Esophagus muscularis mucosa (tissue), 4 donors: ENCODE data around the gene NLGN4Y. TPM values are rescaled to one million over a fixed set of nuclear protein-coding genes. Genes with fewer than 3 reads are reported as not detected.

Experiments used
- DNase-seq: peaks from one replicate; pipeline ENCODE4 v3.0.0-alpha.2; 2017; ENCODE audit errors: extremely low spot score
- H3K27ac ChIP-seq, 4 donors: fragments of 200-600 bp; sonication (generic); replicated peaks in 1 of 4; 1 replicate in 3 of 4; 2 replicates in 1 of 4; pipeline ENCODE4 v1.5.1; 2016 to 2019; ENCODE audit warnings: mild to moderate bottlenecking in 1 of 4
- H3K27me3 ChIP-seq, 4 donors: fragments of 200-600 bp; sonication (generic); one replicate each; pipeline versions ENCODE4 v1.5.1 to v1.6.0; 2016 to 2019
- H3K36me3 ChIP-seq, 4 donors: fragments of 200-600 bp; sonication (generic); one replicate each; pipeline ENCODE4 v1.5.1; 2016 to 2019
- H3K4me1 ChIP-seq, 4 donors: fragments of 200-600 bp; sonication (generic); one replicate each; pipeline ENCODE4 v1.5.1; 2016 to 2019
- H3K4me3 ChIP-seq, 4 donors: fragments of 200-600 bp; sonication (generic); 1 replicate in 2 of 4; 2 replicates in 2 of 4; pipeline ENCODE4 v1.5.1; 2016 to 2019; ENCODE audit warnings: mild to moderate bottlenecking in 4 of 4, moderate library complexity in 1 of 4
- H3K9me3 ChIP-seq, 4 donors: fragments of 200-600 bp; sonication (generic); 1 replicate in 3 of 4; 2 replicates in 1 of 4; pipeline ENCODE4 v1.5.1; 2016 to 2019
- EP300 ChIP-seq: sonication (generic); formaldehyde crosslinking; IDR thresholded peaks from one replicate; pipeline ENCODE4 v1.6.1; 2017; ENCODE audit warnings: antibody characterized with exemption
- POLR2A ChIP-seq: fragments of 450-650 bp; IDR thresholded peaks from one replicate; pipeline ENCODE4 v1.6.1; 2017; ENCODE audit warnings: antibody characterized with exemption, moderate library complexity, mild to moderate bottlenecking, low read depth
- POLR2AphosphoS5 ChIP-seq, 2 donors: sonication (generic); formaldehyde crosslinking; IDR thresholded peaks; one replicate each; pipeline ENCODE4 v1.6.1; 2017; ENCODE audit warnings: antibody characterized with exemption in 2 of 2
- WGBS: methylation state at CpG from one replicate; pipeline ENCODE4 v1.1.5; 2018; 5-methylcytosine and 5-hydroxymethylcytosine counted together
- intact Hi-C: fragments of 100-400 bp; cut with DNase I; formaldehyde crosslinking; loops from one replicate; pipeline ENCODE4 v1.15.1; 2023
- total RNA-seq, 4 donors: library from RNA; depleted of rRNA; stranded (reverse); fragments of >200 nt; gene quantifications; one replicate each; pipeline versions ENCODE4 v1.1.0 to v1.2.1, GENCODE V29; 2016
- TF ChIP-seq, protein P1 (sequence below), 3 experiments: fragments of 200-600 bp in 2 of 3; fragments of 450-650 bp in 1 of 3; sonication (generic) in 2 of 3; IDR thresholded peaks; one replicate each; pipeline ENCODE4 v1.5.1; 2017 to 2019; ENCODE audit warnings: antibody characterized with exemption in 3 of 3, mild to moderate bottlenecking in 2 of 3, moderate library complexity in 1 of 3

NLGN4Y gene
- 10 to 100 TPM in 2 of 4 donors, under 1 TPM in 1, not detected in 1; 0.06 to 24.5 (median 20.9) TPM for total RNA-seq

DNA sequence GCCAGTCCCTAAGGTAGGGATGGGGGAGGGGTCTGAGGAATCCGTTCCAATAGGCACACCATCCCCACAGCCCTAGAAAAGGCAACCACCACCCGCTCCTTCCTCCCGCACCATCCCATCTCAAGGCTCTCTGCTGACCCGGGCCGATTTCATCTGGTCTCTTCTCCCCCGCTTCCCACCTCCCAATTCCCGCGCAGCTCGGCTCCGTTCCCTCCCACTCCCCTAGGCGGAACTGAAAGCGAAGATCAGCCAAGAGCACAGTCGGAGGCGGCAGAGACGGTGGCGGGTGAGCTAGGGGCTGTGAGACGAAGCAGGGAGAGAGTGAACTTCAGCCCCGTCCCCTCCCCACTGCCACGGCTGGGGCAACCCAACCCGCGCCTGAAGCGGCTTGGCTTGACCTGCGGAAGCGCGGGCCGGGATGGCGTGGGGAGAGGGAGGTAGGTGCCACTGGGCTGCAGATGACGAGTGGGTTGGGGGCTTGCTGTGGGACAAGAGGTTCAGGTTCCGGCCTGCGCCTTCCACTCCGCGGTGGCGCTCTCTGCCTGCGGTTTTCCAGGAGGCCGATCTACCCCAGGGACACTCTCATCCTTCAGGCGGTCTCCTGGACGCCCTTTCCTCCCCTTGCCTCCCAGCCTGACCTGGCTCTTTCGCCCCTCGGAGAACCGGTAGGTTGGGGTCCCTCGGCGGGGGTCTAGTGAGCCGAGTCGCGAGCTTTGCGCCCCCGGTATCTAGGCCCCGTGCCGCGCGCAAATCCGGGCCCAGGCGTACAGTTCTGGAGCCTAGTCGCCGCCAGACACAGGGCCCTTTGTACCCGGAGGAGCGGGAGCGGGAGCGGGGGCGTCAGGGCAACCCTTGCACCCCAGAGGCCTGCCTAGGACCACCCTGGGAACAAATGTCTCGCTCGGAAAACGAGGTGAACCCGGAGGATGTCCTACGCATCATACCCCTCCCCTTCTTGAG is at the start of gene NLGN4Y:
Gene NLGN4Y, plus strand, starts transcription at position 258 of the 960 bp plus-strand sequence. CDS start 97,591 bp downstream, outside the sequence.
- Histone ChIP-seq H3K9me3 (no peaks in the 10 kb centered on the region), H3K27ac (peak within 1 kb of the TSS in 2 of 4 donors; percentile 72 to 77), H3K4me3 (peak within 1 kb of the TSS in 2 of 4 donors; percentile 56 to 62), H3K4me1 (peaks cover 0 to 21% (median 4%) of the 10 kb centered on the region in 4 donors), H3K27me3 (no peaks in the 10 kb centered on the region), H3K36me3 (no peaks in the 10 kb centered on the region)
- no CpG with 5 or more reads among the region's 65 CpGs for WGBS
- TF ChIP-seq POLR2A, result no peak
- no peak for TF ChIP-seq EP300
- TF ChIP-seq, protein P1, sequence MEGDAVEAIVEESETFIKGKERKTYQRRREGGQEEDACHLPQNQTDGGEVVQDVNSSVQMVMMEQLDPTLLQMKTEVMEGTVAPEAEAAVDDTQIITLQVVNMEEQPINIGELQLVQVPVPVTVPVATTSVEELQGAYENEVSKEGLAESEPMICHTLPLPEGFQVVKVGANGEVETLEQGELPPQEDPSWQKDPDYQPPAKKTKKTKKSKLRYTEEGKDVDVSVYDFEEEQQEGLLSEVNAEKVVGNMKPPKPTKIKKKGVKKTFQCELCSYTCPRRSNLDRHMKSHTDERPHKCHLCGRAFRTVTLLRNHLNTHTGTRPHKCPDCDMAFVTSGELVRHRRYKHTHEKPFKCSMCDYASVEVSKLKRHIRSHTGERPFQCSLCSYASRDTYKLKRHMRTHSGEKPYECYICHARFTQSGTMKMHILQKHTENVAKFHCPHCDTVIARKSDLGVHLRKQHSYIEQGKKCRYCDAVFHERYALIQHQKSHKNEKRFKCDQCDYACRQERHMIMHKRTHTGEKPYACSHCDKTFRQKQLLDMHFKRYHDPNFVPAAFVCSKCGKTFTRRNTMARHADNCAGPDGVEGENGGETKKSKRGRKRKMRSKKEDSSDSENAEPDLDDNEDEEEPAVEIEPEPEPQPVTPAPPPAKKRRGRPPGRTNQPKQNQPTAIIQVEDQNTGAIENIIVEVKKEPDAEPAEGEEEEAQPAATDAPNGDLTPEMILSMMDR (IDR thresholded peaks at IDR 0.05), result no peak
- no peak for TF ChIP-seq POLR2AphosphoS5 (IDR thresholded peaks at IDR 0.05)
- no peak for DNase-seq
- intact Hi-C loops, result no loop called here

DNA sequence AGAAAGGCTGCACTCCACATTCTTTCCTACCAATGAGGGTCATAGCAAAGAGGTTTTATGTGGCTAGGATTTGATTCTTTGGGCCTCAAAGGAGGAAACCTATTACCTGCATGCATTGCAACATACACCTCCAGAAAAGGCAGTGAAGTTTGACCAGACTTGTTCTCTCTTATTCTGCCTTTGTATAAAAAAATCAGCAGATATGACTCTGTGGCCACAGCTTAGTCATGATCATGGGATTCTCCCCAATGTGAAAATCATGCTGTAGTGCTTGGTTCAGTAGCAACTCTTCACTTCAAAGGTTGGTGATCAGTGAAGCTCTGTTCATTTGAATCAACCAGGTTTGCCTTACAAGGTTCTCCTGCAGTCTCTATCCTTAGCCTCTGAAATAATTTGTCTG is 38.4 kb upstream of the NLGN4Y start:
- no peaks in the 10 kb centered on the region for H3K9me3 ChIP-seq
- H3K4me3 ChIP-seq, result no peak overlapping the region
- intact Hi-C loops, result no loop called here
- TF ChIP-seq POLR2A (no peak), POLR2AphosphoS5 (IDR thresholded peaks at IDR 0.05) (no peak), EP300 (no peak)
- TF ChIP-seq, protein P1 (IDR thresholded peaks at IDR 0.05), result no peak
- H3K27me3 ChIP-seq, result no peaks in the 10 kb centered on the region
- no peak overlapping the region for H3K27ac ChIP-seq
- no peak for DNase-seq
- H3K4me1 ChIP-seq, result no peaks in the 10 kb centered on the region
- H3K36me3 ChIP-seq, result no peaks in the 10 kb centered on the region

- no peak overlapping the region for H3K4me3 ChIP-seq
- no peak for DNase-seq
- no peaks in the 10 kb centered on the region for H3K9me3 ChIP-seq
- H3K27me3 ChIP-seq, result no peaks in the 10 kb centered on the region
- no peak overlapping the region for H3K27ac ChIP-seq
- no peaks in the 10 kb centered on the region for H3K36me3 ChIP-seq
- WGBS, result no CpG with 5 or more reads among the region's 1 CpG
- H3K4me1 ChIP-seq, result no peaks in the 10 kb centered on the region
- no peak for TF ChIP-seq POLR2A
- no peak for TF ChIP-seq POLR2AphosphoS5 (IDR thresholded peaks at IDR 0.05)
- TF ChIP-seq, protein P1 (IDR thresholded peaks at IDR 0.05), result no peak
- no peak for TF ChIP-seq EP300
- intact Hi-C loops, result no loop called here
These were observed 34.1 kb upstream of the NLGN4Y start for GRCh38 chrY:14490226-14490625.

DNA sequence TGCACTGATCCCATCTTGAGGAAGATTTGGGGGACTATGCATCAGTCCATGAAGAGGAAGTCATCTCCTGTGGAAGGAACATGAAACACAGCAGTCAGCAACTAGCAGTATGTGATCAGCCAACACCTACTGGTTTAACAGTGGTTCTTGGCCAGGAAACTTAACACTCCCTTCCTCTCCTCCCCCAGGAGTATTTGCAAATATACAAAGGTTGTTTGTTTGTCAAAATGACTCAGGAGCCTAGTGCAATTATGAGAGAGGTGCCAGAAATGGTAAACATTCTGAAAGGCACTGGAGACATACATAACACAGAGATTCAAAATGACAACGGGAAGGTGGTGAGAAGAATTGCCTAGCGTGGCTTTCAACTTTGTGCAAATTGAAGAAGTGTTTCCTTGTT is 26.3 kb upstream of the NLGN4Y start:
- intact Hi-C loops, result no loop called here
- TF ChIP-seq POLR2AphosphoS5 (IDR thresholded peaks at IDR 0.05) (no peak), POLR2A (no peak), EP300 (no peak)
- TF ChIP-seq, protein P1 (IDR thresholded peaks at IDR 0.05), result no peak
- DNase-seq, result no peak
- Histone ChIP-seq H3K27ac (no peak overlapping the region), H3K36me3 (no peaks in the 10 kb centered on the region), H3K27me3 (no peaks in the 10 kb centered on the region), H3K4me1 (no peaks in the 10 kb centered on the region), H3K9me3 (no peaks in the 10 kb centered on the region), H3K4me3 (no peak overlapping the region)
- WGBS, result no CpG with 5 or more reads among the region's 2 CpGs
